Measurements from ENCODE around the gene FETUB. TPM values are rescaled to one million over a fixed set of nuclear protein-coding genes. Genes with fewer than 3 reads are reported as not detected.

The FETUB gene
- total and polyA plus RNA-seq, 2 of the 8 experiments (the other 6 are each of a cell fraction or from before 2014, with no cell fraction given) = 0.15 TPM; not detected in 1

DNA sequence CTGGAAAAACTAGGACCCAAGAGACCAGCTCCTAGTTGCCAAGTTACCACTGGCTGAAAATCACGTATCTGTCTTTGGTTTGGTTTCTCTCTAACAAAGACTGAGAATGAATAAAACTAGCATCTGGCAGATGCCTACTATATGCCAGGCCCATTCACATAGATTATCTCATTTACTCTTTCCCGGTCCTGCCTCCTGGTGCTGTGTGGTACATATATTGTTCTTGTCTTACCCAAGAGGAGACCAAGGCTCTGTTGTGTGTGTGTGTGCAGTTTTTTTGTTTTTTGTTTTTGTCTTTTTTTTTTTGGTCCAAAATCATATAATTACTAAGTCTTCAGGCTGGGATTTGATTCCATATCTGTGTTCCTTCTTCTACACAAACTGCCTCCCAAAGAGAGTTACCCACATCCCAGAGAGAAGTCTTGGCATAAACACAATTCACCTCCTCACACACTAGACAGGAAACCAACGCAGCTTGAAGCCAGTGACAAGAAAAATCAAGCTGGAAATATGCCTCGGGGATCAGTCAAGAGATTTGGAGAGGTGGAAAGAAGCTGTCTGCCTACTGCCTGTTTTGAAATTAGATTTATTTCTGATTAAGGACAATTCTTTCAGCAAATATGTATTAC is 26.4 kb upstream of the FETUB start (continued):
- TF ChIP-seq TEAD4 (IDR thresholded peaks at IDR 0.05; ENCODE audit: low read depth, low read length) (no peak), NANOG (IDR thresholded peaks at IDR 0.05; ENCODE audit: insufficient read depth, low read depth, low read length, poor library complexity, severe bottlenecking) (no peak)
